ENCODE measurements around the gene TMEM91.

GRCh38 chr19:41413947-41414346 is 37.6 kb downstream of the TMEM91 start:
- TF ChIP-seq CTCF (IDR thresholded peaks at IDR 0.05), result no peak
- TF ChIP-seq ATF2 (CRISPR knock-in tag; IDR thresholded peaks at IDR 0.05; ENCODE audit: borderline replicate concordance, low read depth), result no peak
- no peak for TF ChIP-seq ATF3 (CRISPR knock-in tag; conservative IDR thresholded peaks at IDR 0.05)
- no peak for TF ChIP-seq ESRRA (CRISPR knock-in tag; IDR thresholded peaks at IDR 0.05; ENCODE audit: borderline replicate concordance)
- TF ChIP-seq NR2C2 (CRISPR knock-in tag; IDR thresholded peaks at IDR 0.05), result no peak
- TF ChIP-seq IRF1 (CRISPR knock-in tag; IDR thresholded peaks at IDR 0.05), result no peak
- no peak for TF ChIP-seq PREB (CRISPR knock-in tag; IDR thresholded peaks at IDR 0.05; ENCODE audit: borderline replicate concordance)
- no peak for TF ChIP-seq PRDM15 (CRISPR knock-in tag; IDR thresholded peaks at IDR 0.05)
- no peak for TF ChIP-seq ATF6 (CRISPR knock-in tag; IDR thresholded peaks at IDR 0.05)
- no peak for TF ChIP-seq FOXP4 (CRISPR knock-in tag; IDR thresholded peaks at IDR 0.05)
- no peak for TF ChIP-seq ETV6 (CRISPR knock-in tag; IDR thresholded peaks at IDR 0.05)

All from WTC11 (cell line).